B cell (primary cell): ENCODE measurements around the gene PPP1R9A. TPM values are rescaled to one million over a fixed set of nuclear protein-coding genes. Genes with fewer than 3 reads are reported as not detected.

Experiments
- ATAC-seq: fragments of 200-7000 bp; cut with Tn5 transposase; one replicate; pipeline ENCODE4 v1.10.0; 2021; ENCODE audit warnings: low read depth, mild to moderate bottlenecking, moderate number of reproducible peaks, moderate library complexity
- CTCF ChIA-PET: fragments of 350-600 bp; sonication (Branson Sonifier 250); formaldehyde crosslinking; loops from one replicate; lab custom pipeline; 2021; ENCODE audit warnings: antibody characterized with exemption, inconsistent platforms; lab: Charles Lee
- POLR2A ChIA-PET: fragments of 350-600 bp; sonication (Branson Sonifier 250); formaldehyde crosslinking; loops from one replicate; lab custom pipeline; 2021; ENCODE audit warnings: antibody characterized with exemption; lab: Charles Lee
- DNase-seq: peaks from one replicate; pipeline ENCODE4 v3.0.0; 2013
- H2AFZ ChIP-seq: 2 replicates; pipeline ENCODE4 v1.6.1; 2012; ENCODE audit warnings: mild to moderate bottlenecking, low read depth, low read length; ENCODE audit not compliant: insufficient read depth, poor library complexity, severe bottlenecking
- H3K27ac ChIP-seq, 2 donors: 1 replicate in 1 of 2; 2 replicates in 1 of 2; pipeline ENCODE4 v1.5.1; 2012 to 2013; ENCODE audit warnings: low read length in 2 of 2, mild to moderate bottlenecking in 2 of 2, moderate library complexity in 1 of 2
- H3K27me3 ChIP-seq, 4 experiments: fragments of 200-600 bp in 1 of 4; sonication (generic) in 1 of 4; replicated peaks in 1 of 4; 1 replicate in 2 of 4; 2 replicates in 2 of 4; pipeline versions ENCODE4 v1.6.1 to v1.7.0; 2013 to 2016; ENCODE audit warnings: low read length in 3 of 4, mild to moderate bottlenecking in 2 of 4, mixed read lengths in 1 of 4, moderate library complexity in 1 of 4; ENCODE audit not compliant: insufficient read depth in 4 of 4, control insufficient read depth in 3 of 4; ENCODE audit errors: control extremely low read depth in 1 of 4
- H3K36me3 ChIP-seq, 2 experiments: replicated peaks in 1 of 2; 1 replicate in 1 of 2; 2 replicates in 1 of 2; pipeline versions ENCODE4 v1.6.1 to v1.7.1; 2013; ENCODE audit warnings: low read length in 1 of 2; ENCODE audit not compliant: insufficient read depth in 2 of 2, control insufficient read depth in 1 of 2; ENCODE audit errors: control extremely low read depth in 1 of 2, extremely low read depth in 1 of 2
- H3K4me1 ChIP-seq, 2 donors: fragments of 200-600 bp in 1 of 2; sonication (generic) in 1 of 2; 1 replicate in 1 of 2; 2 replicates in 1 of 2; pipeline versions ENCODE4 v1.5.1 to v1.6.1; 2013 to 2017; ENCODE audit warnings: low read length in 2 of 2; ENCODE audit not compliant: control insufficient read depth in 2 of 2, insufficient read depth in 2 of 2
- H3K4me2 ChIP-seq: replicated peaks from 2 replicates; pipeline ENCODE3; 2012; ENCODE audit warnings: mild to moderate bottlenecking, low read depth, low read length; ENCODE audit not compliant: poor library complexity, severe bottlenecking
- H3K4me3 ChIP-seq, 5 experiments: fragments of 200-600 bp in 1 of 5; sonication (generic) in 1 of 5; 1 replicate in 3 of 5; 2 replicates in 2 of 5; pipeline versions ENCODE4 v1.5.1 to v1.7.0; 2011 to 2016; ENCODE audit warnings: low read length in 4 of 5, mild to moderate bottlenecking in 4 of 5, low read depth in 2 of 5, control low read depth in 1 of 5, moderate library complexity in 1 of 5; ENCODE audit not compliant: insufficient read depth in 1 of 5; ENCODE audit errors: control extremely low read depth in 1 of 5, extremely low read depth in 1 of 5
- H3K79me2 ChIP-seq: fragments of 200-600 bp; sonication (generic); one replicate; pipeline ENCODE4 v1.6.0; 2016; ENCODE audit warnings: low read length; ENCODE audit not compliant: control insufficient read depth, insufficient read depth
- H3K9ac ChIP-seq: fragments of 200-600 bp; sonication (generic); 2 replicates; pipeline ENCODE4 v1.6.1; 2017; ENCODE audit warnings: mild to moderate bottlenecking, low read length, moderate library complexity
- H3K9me3 ChIP-seq, 3 donors: one replicate each; pipeline versions ENCODE4 v1.6.1 to v1.7.1; 2013; ENCODE audit warnings: low read length in 2 of 3; ENCODE audit not compliant: control insufficient read depth in 2 of 3, insufficient read depth in 1 of 3; ENCODE audit errors: control extremely low read depth in 1 of 3
- H4K20me1 ChIP-seq: 2 replicates; pipeline ENCODE4 v1.6.0; 2012; ENCODE audit warnings: mild to moderate bottlenecking, low read length; ENCODE audit not compliant: insufficient read depth, control insufficient read depth, poor library complexity, severe bottlenecking
- H3K27ac Mint-ChIP-seq: one replicate; pipeline ENCODE4 v1.8.0; 2021; ENCODE audit warnings: mixed read lengths
- H3K27me3 Mint-ChIP-seq: one replicate; pipeline ENCODE4 v1.8.0; 2021; ENCODE audit warnings: mixed read lengths
- H3K4me1 Mint-ChIP-seq: one replicate; pipeline ENCODE4 v1.8.0; 2021; ENCODE audit warnings: mixed read lengths
- H3K4me3 Mint-ChIP-seq: one replicate; pipeline ENCODE4 v1.8.0; 2021; ENCODE audit warnings: mixed read lengths
- H3K9me3 Mint-ChIP-seq: one replicate; pipeline ENCODE4 v1.8.0; 2022; ENCODE audit warnings: mixed read lengths; ENCODE audit not compliant: insufficient read depth
- EZH2 ChIP-seq: IDR thresholded peaks from 2 replicates; pipeline ENCODE4 v1.6.1; 2012; ENCODE audit warnings: borderline replicate concordance, low read depth, mild to moderate bottlenecking, moderate library complexity, low read length; ENCODE audit not compliant: insufficient read depth, poor library complexity, severe bottlenecking
- WGBS: methylation state at CpG from one replicate; pipeline ENCODE4 v1.1.5; 2013; ENCODE audit warnings: missing lambda C conversion rate; ENCODE audit not compliant: insufficient coverage; 5-methylcytosine and 5-hydroxymethylcytosine counted together
- intact Hi-C: fragments of 100-400 bp; cut with micrococcal nuclease; formaldehyde crosslinking; loops from one replicate; pipeline ENCODE4 v1.10.0; 2022
- polyA plus RNA-seq: library from polyadenylated mRNA; depleted of rRNA; stranded (reverse); fragments of >200 nt; gene quantifications from 2 replicates; pipeline ENCODE4 v1.2.3, GENCODE V29; 2012
- total RNA-seq, 2 donors: library from RNA; stranded (reverse); fragments of 120-200 nt in 1 of 2; gene quantifications; 1 replicate in 1 of 2; 2 replicates in 1 of 2; pipeline versions ENCODE4 v1.2.3 to v1.2.4, GENCODE V29; 2013 to 2022
- TF ChIP-seq, protein P1 (sequence below): fragments of 200-600 bp; IDR thresholded peaks from one replicate; pipeline ENCODE4 v1.8.0; 2022; ENCODE audit warnings: antibody characterized with exemption, mild to moderate bottlenecking

Gene PPP1R9A
- total and polyA plus RNA-seq, 2 donors (not counting 1 experiment from before 2014, with no cell fraction given): 1.1 to 4.8 TPM

DNA sequence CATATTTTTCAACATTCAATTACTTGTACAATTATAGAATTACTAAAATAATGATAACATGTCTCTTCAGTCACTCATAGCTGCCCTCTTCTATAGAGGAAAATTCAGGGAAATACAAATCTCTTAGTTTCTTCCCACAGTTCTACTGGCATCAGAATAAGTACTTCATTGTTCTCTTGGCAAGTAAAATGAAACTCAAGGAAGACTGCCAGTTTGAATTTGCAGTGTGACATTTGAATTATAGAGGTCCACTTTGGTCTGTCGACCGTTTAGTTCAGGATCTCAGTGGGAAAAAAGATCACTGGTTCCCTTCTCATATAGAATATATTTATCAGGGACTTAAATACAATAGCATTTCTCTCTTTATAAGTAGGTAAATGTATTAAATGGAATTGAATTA, 302.4 kb downstream of the PPP1R9A start:
- CTCF ChIA-PET: interaction anchor here (0.7 kb wide), 1 partner anchor 8 kb away, joined by 3 read pairs; no protein-coding TSS in a partner anchor
- peaks cover 2% of the 10 kb centered on the region for H3K9me3 Mint-ChIP-seq

DNA sequence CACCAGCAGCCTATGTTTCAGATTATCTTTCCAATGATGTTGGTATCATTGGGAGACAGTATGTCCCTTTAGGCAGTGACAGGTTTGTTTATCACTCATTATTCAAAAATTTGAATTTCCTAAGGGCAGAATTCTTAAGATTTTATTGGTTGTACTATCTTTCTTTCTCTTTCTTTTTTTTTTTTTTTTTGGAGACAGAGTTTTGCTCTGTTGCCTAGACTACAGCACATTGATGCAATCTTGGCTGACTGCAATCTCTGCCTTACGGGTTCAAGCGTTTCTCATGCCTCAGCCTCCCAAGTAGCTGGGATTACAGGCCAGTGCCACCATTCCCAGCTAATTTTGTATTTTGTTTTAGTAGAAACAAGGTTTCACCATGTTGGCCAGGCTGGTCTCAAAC, 305.8 kb downstream of the PPP1R9A start:
- H4K20me1 ChIP-seq: no peaks in the 10 kb centered on the region
- no peaks in the 10 kb centered on the region for H3K79me2 ChIP-seq
- no peaks in the 10 kb centered on the region for H3K27me3 Mint-ChIP-seq
- no peak overlapping the region for H3K4me2 ChIP-seq
- WGBS: no CpG with 5 or more reads among the region's 2 CpGs
- H3K27me3 ChIP-seq: no peaks in the 10 kb centered on the region
- no peaks in the 10 kb centered on the region for H3K36me3 ChIP-seq
- H3K9ac ChIP-seq: no peak overlapping the region
- peaks cover 0 to 4% (median 0%) of the 10 kb centered on the region in 3 donors for H3K9me3 ChIP-seq
- no peak overlapping the region for H3K27ac Mint-ChIP-seq
- POLR2A ChIA-PET: no interaction called here
- intact Hi-C loops: no loop called here
- H3K4me1 Mint-ChIP-seq: no peaks in the 10 kb centered on the region
- no peak overlapping the region for H3K27ac ChIP-seq
- H3K4me1 ChIP-seq: no peaks in the 10 kb centered on the region
- ATAC-seq: no peak
- H3K4me3 Mint-ChIP-seq: no peak overlapping the region
- no peak overlapping the region for H3K4me3 ChIP-seq
- peaks cover 2% of the 10 kb centered on the region for H3K9me3 Mint-ChIP-seq
- H2AFZ ChIP-seq: no peak overlapping the region
- TF ChIP-seq, protein P1, sequence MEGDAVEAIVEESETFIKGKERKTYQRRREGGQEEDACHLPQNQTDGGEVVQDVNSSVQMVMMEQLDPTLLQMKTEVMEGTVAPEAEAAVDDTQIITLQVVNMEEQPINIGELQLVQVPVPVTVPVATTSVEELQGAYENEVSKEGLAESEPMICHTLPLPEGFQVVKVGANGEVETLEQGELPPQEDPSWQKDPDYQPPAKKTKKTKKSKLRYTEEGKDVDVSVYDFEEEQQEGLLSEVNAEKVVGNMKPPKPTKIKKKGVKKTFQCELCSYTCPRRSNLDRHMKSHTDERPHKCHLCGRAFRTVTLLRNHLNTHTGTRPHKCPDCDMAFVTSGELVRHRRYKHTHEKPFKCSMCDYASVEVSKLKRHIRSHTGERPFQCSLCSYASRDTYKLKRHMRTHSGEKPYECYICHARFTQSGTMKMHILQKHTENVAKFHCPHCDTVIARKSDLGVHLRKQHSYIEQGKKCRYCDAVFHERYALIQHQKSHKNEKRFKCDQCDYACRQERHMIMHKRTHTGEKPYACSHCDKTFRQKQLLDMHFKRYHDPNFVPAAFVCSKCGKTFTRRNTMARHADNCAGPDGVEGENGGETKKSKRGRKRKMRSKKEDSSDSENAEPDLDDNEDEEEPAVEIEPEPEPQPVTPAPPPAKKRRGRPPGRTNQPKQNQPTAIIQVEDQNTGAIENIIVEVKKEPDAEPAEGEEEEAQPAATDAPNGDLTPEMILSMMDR: no peak
- no peak for TF ChIP-seq EZH2
- no peak for DNase-seq
- CTCF ChIA-PET: no interaction called here

More for the DNA sequence above, 302.4 kb downstream of the PPP1R9A start:
- no peak overlapping the region for H3K27ac ChIP-seq
- H3K4me1 ChIP-seq: no peaks in the 10 kb centered on the region
- no peak overlapping the region for H3K27ac Mint-ChIP-seq
- no peaks in the 10 kb centered on the region for H3K4me1 Mint-ChIP-seq
- no peak for DNase-seq
- no peaks in the 10 kb centered on the region for H3K27me3 ChIP-seq
- no peak for ATAC-seq
- TF ChIP-seq, protein P1: no peak
- no peak for TF ChIP-seq EZH2
- no CpG with 5 or more reads among the region's 2 CpGs for WGBS
- intact Hi-C loops: no loop called here
- H4K20me1 ChIP-seq: no peaks in the 10 kb centered on the region
- H3K9ac ChIP-seq: no peak overlapping the region
- H3K9me3 ChIP-seq: peaks cover 0 to 4% (median 0%) of the 10 kb centered on the region in 3 donors
- no peak overlapping the region for H3K4me2 ChIP-seq
- no peaks in the 10 kb centered on the region for H3K27me3 Mint-ChIP-seq
- POLR2A ChIA-PET: no interaction called here
- H3K79me2 ChIP-seq: no peaks in the 10 kb centered on the region
- H3K4me3 ChIP-seq: no peak overlapping the region
- H2AFZ ChIP-seq: no peak overlapping the region
- no peak overlapping the region for H3K4me3 Mint-ChIP-seq
- no peaks in the 10 kb centered on the region for H3K36me3 ChIP-seq
